K562 (cell line): Measurements from ENCODE around the gene EZH2. TPM values are rescaled to one million over a fixed set of nuclear protein-coding genes. Genes with fewer than 3 reads are reported as not detected.

Source experiments
- ELF1 ChIP-seq: fragments of 200-800 bp; sonication (Bioruptor generic); IDR thresholded peaks from 2 replicates; pipeline ENCODE4 v1.6.1; 2016; ENCODE audit warnings: missing genetic modification characterization, missing compliant biosample characterization
- ETV1 ChIP-seq: fragments of 450-650 bp; conservative IDR thresholded peaks from 2 replicates; pipeline ENCODE4 v1.6.1; 2016; ENCODE audit warnings: missing genetic modification characterization, control low read depth, low read depth, missing compliant biosample characterization
- HNRNPK ChIP-seq: fragments of 200-400 bp; formaldehyde crosslinking; IDR thresholded peaks from one replicate; pipeline ENCODE4 v1.6.1; 2018; ENCODE audit warnings: mild to moderate bottlenecking, low read depth, low read length; ENCODE audit not compliant: poor library complexity, severe bottlenecking
- KLF10 ChIP-seq: fragments of 250-450 bp; sonication (Bioruptor Pico); IDR thresholded peaks from 2 replicates; pipeline ENCODE4 v1.6.1; 2021; ENCODE audit warnings: matching md5 sums
- RFX7 ChIP-seq: fragments of 250-450 bp; sonication (Bioruptor Pico); IDR thresholded peaks from 2 replicates; pipeline ENCODE4 v1.5.1; 2021; ENCODE audit warnings: mild to moderate bottlenecking
- SAFB2 ChIP-seq: fragments of 200-400 bp; formaldehyde crosslinking; IDR thresholded peaks from 2 replicates; pipeline ENCODE4 v1.6.1; 2018; ENCODE audit warnings: borderline replicate concordance, low read length, low read depth, moderate library complexity; ENCODE audit not compliant: severe bottlenecking
- SIX5 ChIP-seq, 2 experiments: IDR thresholded peaks; 2 replicates each; pipeline ENCODE4 v1.6.1; 2011; ENCODE audit warnings: low read length in 2 of 2, borderline replicate concordance in 1 of 2, low read depth in 1 of 2, mild to moderate bottlenecking in 1 of 2, moderate library complexity in 1 of 2; ENCODE audit not compliant: insufficient read depth in 1 of 2
- STAT5A ChIP-seq: IDR thresholded peaks from 2 replicates; pipeline ENCODE4 v1.6.1; 2012; ENCODE audit warnings: low read length, inconsistent platforms, borderline replicate concordance
- TCF7 ChIP-seq: sonication (generic); IDR thresholded peaks from 2 replicates; pipeline ENCODE4 v1.6.1; 2016; ENCODE audit warnings: antibody characterized with exemption, borderline replicate concordance
- ZNF282 ChIP-seq: sonication (generic); formaldehyde crosslinking; IDR thresholded peaks from 2 replicates; pipeline ENCODE4 v1.8.1; 2023; ENCODE audit warnings: missing genetic modification reagents
- polyA plus RNA-seq, 8 experiments: library from polyadenylated mRNA; depleted of rRNA in 4 of 8; stranded (reverse) in 5 of 8; unstranded in 3 of 8; fragments of >200 nt; fragmentation: Nextera tagmentation in 2 of 8; fragmentation: Illumina TruSeq in 1 of 8; extraction: Ambion mirVana in 2 of 8; extraction: Trizol in 1 of 8; gene quantifications; 2 replicates each; pipeline versions ENCODE4 v1.2.1 to v1.2.3, GENCODE V29; 2011 to 2014; ENCODE audit warnings: inconsistent platforms in 1 of 8, missing spikeins in 1 of 8
- total RNA-seq, 7 experiments: library from RNA; depleted of rRNA in 6 of 7; stranded (reverse); fragments of >200 nt in 6 of 7; fragmentation: Illumina TruSeq in 2 of 7; extraction: Trizol in 2 of 7; gene quantifications; 2 replicates each; pipeline versions ENCODE4 v1.2.1 to v1.2.3, GENCODE V29; 2011 to 2021; ENCODE audit warnings: low replicate concordance in 1 of 7
- TF ChIP-seq, protein P1 (sequence below): sonication (generic); formaldehyde crosslinking; IDR thresholded peaks from 2 replicates; pipeline ENCODE4 v1.8.0; 2022; ENCODE audit warnings: mild to moderate bottlenecking, missing genetic modification reagents, borderline replicate concordance
- TF ChIP-seq, protein P2 (sequence below): sonication (generic); formaldehyde crosslinking; IDR thresholded peaks from 2 replicates; pipeline ENCODE4 v1.8.0; 2022; ENCODE audit warnings: mild to moderate bottlenecking, missing genetic modification reagents
- TF ChIP-seq, protein P3 (sequence below): sonication (generic); formaldehyde crosslinking; IDR thresholded peaks from 2 replicates; pipeline ENCODE4 v1.8.0; 2023; ENCODE audit warnings: missing genetic modification reagents, mild to moderate bottlenecking, borderline replicate concordance

Gene EZH2
- total and polyA plus RNA-seq, 9 of the 15 experiments (the other 6 are each of a cell fraction or from before 2014, with no cell fraction given), result 48.7 to 175 (median 98.6) TPM

DNA sequence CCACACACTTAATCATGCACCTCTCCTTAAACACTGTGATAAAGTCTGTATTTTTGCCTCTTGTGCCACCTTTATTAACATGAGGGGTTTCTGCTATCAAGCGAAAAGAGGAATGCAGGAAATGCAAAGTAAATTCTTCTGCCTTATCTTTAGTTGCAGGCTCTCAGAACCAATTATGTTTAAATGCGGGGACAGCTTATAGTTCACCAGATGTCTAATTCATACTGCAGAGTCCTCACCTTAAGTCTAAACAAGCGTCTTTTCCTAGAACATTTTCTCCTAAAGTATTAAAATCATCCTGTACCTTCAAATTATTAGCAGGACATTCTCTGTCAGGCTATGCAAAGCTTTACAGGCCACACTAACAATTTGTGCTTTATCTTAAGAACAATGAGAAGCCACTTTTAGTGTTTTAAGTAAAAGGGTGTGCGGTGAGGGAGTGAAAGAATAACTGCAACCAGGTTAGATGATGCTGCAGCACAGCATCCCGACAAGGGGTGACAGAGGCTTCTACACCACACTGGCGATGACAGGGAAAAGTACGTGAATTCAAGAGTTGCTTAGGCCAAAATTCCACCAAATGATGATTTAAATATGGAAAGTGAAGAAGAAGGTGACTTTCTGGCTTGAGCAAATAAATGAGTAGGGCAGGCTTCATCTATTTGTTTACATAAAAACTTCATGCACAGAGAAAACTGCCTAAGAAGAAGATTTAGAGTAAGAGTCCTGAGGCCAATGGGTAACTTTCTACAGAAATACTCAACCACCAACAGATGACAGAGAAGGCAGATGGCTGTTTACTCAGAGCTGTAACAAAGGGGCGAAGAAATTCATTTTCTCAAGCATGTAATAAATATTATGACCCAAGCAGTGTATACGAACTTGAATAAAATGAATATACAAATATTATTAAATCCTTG, 36.0 kb downstream of the EZH2 start (continued):
- TF ChIP-seq, protein P1, sequence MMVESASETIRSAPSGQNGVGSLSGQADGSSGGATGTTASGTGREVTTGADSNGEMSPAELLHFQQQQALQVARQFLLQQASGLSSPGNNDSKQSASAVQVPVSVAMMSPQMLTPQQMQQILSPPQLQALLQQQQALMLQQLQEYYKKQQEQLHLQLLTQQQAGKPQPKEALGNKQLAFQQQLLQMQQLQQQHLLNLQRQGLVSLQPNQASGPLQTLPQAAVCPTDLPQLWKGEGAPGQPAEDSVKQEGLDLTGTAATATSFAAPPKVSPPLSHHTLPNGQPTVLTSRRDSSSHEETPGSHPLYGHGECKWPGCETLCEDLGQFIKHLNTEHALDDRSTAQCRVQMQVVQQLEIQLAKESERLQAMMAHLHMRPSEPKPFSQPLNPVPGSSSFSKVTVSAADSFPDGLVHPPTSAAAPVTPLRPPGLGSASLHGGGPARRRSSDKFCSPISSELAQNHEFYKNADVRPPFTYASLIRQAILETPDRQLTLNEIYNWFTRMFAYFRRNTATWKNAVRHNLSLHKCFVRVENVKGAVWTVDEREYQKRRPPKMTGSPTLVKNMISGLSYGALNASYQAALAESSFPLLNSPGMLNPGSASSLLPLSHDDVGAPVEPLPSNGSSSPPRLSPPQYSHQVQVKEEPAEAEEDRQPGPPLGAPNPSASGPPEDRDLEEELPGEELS (CRISPR knock-in tag), result no peak
- TF ChIP-seq, protein P2, sequence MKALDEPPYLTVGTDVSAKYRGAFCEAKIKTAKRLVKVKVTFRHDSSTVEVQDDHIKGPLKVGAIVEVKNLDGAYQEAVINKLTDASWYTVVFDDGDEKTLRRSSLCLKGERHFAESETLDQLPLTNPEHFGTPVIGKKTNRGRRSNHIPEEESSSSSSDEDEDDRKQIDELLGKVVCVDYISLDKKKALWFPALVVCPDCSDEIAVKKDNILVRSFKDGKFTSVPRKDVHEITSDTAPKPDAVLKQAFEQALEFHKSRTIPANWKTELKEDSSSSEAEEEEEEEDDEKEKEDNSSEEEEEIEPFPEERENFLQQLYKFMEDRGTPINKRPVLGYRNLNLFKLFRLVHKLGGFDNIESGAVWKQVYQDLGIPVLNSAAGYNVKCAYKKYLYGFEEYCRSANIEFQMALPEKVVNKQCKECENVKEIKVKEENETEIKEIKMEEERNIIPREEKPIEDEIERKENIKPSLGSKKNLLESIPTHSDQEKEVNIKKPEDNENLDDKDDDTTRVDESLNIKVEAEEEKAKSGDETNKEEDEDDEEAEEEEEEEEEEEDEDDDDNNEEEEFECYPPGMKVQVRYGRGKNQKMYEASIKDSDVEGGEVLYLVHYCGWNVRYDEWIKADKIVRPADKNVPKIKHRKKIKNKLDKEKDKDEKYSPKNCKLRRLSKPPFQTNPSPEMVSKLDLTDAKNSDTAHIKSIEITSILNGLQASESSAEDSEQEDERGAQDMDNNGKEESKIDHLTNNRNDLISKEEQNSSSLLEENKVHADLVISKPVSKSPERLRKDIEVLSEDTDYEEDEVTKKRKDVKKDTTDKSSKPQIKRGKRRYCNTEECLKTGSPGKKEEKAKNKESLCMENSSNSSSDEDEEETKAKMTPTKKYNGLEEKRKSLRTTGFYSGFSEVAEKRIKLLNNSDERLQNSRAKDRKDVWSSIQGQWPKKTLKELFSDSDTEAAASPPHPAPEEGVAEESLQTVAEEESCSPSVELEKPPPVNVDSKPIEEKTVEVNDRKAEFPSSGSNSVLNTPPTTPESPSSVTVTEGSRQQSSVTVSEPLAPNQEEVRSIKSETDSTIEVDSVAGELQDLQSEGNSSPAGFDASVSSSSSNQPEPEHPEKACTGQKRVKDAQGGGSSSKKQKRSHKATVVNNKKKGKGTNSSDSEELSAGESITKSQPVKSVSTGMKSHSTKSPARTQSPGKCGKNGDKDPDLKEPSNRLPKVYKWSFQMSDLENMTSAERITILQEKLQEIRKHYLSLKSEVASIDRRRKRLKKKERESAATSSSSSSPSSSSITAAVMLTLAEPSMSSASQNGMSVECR (CRISPR knock-in tag), result no peak
- TF ChIP-seq ZNF282 (no peak), ETV1 (tag) (peak; percentile 51; the same call in 1 of the 2 replicates), ELF1 (no peak; the same call in 1 of the 2 replicates), HNRNPK (no peak), STAT5A (peak; percentile 85), RFX7 (CRISPR knock-in tag) (no peak), SIX5 (IDR thresholded peaks at IDR 0.05; ENCODE audit: borderline replicate concordance in 1 of 2, insufficient read depth in 1 of 2, low read depth in 1 of 2, low read length in 2 of 2) (no peak), KLF10 (no peak), SAFB2 (no peak), TCF7 (no peak)
- TF ChIP-seq, protein P3, sequence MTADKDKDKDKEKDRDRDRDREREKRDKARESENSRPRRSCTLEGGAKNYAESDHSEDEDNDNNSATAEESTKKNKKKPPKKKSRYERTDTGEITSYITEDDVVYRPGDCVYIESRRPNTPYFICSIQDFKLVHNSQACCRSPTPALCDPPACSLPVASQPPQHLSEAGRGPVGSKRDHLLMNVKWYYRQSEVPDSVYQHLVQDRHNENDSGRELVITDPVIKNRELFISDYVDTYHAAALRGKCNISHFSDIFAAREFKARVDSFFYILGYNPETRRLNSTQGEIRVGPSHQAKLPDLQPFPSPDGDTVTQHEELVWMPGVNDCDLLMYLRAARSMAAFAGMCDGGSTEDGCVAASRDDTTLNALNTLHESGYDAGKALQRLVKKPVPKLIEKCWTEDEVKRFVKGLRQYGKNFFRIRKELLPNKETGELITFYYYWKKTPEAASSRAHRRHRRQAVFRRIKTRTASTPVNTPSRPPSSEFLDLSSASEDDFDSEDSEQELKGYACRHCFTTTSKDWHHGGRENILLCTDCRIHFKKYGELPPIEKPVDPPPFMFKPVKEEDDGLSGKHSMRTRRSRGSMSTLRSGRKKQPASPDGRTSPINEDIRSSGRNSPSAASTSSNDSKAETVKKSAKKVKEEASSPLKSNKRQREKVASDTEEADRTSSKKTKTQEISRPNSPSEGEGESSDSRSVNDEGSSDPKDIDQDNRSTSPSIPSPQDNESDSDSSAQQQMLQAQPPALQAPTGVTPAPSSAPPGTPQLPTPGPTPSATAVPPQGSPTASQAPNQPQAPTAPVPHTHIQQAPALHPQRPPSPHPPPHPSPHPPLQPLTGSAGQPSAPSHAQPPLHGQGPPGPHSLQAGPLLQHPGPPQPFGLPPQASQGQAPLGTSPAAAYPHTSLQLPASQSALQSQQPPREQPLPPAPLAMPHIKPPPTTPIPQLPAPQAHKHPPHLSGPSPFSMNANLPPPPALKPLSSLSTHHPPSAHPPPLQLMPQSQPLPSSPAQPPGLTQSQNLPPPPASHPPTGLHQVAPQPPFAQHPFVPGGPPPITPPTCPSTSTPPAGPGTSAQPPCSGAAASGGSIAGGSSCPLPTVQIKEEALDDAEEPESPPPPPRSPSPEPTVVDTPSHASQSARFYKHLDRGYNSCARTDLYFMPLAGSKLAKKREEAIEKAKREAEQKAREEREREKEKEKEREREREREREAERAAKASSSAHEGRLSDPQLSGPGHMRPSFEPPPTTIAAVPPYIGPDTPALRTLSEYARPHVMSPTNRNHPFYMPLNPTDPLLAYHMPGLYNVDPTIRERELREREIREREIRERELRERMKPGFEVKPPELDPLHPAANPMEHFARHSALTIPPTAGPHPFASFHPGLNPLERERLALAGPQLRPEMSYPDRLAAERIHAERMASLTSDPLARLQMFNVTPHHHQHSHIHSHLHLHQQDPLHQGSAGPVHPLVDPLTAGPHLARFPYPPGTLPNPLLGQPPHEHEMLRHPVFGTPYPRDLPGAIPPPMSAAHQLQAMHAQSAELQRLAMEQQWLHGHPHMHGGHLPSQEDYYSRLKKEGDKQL (CRISPR knock-in tag), result no peak
